HG03139 (cell line): ENCODE data around the gene STING1.
"Not testable (repeated sequence)": the region's sequence is repeated elsewhere in the genome, so short reads cannot be mapped to it uniquely, and the experiment has no call there.

ENCODE experiments used
- ATAC-seq: cut with Tn5 transposase; IDR thresholded peaks from one replicate; pipeline ENCODE4 v1.9.1; 2021; ENCODE audit not compliant: unreplicated experiment

The STING1 gene

GRCh38 chr5:139503036-139503817 is 20.7 kb upstream of the STING1 start:
- not testable (repeated sequence) for ATAC-seq

GRCh38 chr5:139501381-139501780 is 18.8 kb upstream of the STING1 start:
- no peak for ATAC-seq

DNA sequence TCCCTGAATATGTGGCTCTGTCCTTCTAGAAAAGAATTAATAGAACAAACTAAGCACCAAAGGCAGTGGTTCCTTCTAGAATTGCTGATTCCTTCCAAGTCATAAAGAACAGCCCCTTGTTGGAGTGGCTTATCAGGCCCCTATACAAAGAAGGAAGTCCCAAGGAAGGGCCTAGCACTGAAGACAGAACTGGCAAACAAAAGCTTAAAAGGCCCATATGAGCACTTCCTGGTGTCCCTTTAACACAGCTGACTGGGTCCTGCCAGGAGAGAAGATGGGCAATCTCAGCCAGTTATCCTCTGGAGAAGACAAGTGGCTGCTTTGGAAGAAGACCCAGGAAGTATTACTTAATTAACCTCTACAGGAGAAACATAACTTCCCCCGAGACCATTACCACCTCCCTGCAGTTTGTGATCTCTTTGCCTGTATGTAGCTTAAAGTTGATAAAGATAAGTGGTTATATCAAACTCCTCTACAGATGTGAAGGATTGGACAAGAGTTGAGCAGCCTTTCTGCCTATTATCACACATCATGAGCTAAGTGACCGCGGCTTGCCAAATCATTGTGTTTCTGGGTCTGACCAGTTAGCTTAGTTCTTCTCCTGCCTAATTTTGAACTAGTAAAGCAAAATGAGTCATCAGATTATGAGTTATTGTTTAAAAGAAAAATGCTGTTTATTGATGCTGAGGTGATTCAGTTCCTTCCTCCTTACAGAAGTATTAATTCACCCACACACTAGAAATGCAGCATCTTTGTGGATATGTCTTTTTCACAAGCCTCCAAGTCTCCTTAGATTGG is 13.3 kb upstream of the STING1 start:
- ATAC-seq: no peak

- ATAC-seq: no peak
Observed at GRCh38 chr5:139494832-139495231, 12.3 kb upstream of the STING1 start.

DNA sequence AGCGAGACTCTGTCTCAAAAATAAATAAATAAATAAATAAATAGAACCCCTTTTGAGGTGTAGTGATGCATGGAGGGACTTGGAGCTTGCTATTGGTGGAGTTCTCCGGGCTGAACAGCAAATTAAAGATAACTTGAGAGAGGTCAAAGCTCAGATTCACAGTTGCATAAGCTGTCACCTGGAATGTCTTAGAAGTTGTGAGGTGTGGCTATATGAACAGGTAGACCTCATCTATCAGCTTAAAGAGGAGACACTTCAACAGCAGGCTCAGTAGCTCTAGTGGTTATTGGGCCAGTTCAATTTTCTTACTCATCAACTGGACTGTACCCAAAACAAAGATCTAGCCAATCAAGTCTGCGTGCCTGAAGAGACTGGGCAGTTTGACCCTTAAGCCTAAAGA is 11.7 kb upstream of the STING1 start:
- ATAC-seq: no peak

DNA sequence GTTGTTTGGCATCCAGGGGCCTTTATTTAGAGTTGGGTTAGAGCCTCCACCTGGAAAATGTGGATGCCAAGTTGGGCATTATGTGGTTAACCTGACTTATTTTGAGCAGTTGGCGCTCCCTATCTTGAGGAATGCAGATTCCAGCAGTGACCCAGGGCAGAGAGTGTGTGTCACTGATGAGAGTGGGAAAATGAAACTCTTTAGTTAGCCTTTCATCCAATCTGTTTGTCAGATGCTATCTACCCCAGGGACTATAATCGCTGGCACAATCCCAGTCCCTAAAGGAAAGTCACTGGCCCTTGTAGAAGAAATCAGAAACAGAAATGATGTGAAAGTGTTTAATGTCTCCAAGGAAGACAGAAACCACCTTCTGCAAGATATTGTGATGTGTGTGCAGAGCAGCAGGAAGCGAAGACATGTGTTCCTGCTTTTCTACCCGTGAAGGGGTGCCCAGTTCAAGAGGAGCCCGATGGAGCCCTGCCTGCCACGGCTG is 10.2 kb upstream of the STING1 start:
- no peak for ATAC-seq

DNA sequence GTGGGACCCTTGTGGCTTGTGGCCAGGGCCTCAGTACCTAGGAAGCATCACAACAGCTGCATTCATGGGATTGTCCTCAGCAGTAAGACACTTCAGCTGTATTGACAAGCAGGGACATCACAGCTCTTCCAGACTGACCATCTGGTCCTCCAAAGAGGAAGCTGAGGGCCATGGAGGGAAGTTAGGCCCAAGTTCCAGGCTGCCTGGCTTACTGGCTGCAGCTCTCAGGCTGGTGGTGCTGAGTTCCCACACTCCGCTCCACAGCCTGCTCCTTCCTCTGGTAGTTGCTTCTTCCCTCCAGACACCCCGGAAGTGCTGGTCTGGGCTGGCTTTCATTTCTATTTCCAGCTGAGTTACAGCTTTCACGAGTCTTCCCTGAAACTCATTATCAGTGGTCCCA is 5.7 kb upstream of the STING1 start:
- ATAC-seq: no peak

GRCh38 chr5:139486201-139486600 is 3.6 kb upstream of the STING1 start:
- ATAC-seq: no peak

DNA sequence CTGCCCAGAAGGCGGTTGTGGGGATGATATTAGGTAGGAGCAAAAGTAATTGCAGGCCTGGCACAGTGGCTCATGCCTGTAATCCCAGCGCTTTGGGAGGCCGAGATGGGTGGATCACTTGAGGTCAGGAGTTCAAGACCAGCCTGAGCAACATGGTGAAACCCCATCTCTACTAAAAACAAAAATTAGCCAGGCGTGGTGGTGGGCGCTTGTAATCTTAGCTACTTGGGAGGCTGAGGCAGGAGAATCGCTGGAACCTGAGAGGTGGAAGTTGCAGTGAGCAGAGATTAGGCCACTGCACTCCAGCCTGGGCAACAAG is 291 bp upstream of the STING1 start:
- ATAC-seq: not testable (repeated sequence)

GRCh38 chr5:139481580-139482049 is 943 bp downstream of the STING1 start:
- ATAC-seq: peak; percentile 9

GRCh38 chr5:139481122-139481533 is 1.4 kb downstream of the STING1 start:
- ATAC-seq: no peak

DNA sequence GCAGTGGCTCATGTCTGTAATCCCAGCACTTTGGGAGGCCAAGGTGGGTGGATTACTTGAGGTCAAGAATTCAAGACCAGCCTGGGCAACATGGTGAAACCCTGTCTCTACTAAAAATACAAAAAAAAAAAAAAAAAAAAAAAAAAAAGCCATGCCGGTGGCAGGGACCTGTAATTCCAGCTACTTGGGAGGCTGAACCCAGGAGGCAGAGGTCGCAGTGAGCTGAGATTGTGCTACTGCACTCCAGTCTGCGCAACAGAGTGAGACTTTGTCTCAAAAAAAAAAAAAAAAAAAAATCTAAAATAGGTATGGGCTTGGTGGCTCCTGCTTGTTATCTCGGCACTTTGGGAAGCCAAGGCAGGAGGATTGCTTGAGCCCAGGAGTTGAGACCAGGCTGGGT is 2.8 kb downstream of the STING1 start:
- ATAC-seq: not testable (repeated sequence)

DNA sequence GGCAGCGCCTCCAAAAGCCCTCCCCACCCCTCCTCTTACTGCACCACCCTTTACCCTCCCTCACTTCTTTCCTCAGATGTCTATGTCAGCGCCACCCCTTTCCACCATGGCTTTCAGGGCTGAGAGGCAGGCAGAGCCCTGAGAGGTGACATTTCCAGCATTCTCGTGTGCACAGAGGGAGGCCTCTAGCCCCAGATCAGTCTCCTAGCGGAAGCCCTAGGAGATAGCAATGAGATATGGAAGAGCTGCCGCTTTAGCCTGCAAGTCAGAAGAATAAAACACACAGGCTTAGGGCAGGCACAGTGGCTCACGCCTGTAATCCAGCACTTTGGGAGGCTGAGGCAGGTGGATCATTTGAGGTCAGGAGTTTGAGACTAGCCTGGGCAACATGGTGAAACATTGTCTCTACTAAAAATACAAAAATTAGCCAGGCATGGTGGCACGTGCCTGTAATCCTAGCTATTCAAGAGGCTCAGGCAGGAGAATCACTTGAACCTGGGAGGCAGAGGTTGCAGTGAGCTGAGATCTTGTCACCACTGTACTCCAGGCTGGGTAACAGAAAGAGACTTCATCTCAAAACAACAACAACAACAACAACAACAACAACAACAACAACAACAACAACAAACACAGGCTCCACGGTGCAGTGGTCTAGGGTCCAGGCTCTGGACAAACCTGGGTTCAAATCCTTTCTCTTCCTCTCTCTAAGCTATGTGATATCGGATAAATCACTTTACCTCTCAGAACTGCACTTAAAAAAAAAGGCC is 3.7 kb downstream of the STING1 start:
- not testable (repeated sequence) for ATAC-seq

DNA sequence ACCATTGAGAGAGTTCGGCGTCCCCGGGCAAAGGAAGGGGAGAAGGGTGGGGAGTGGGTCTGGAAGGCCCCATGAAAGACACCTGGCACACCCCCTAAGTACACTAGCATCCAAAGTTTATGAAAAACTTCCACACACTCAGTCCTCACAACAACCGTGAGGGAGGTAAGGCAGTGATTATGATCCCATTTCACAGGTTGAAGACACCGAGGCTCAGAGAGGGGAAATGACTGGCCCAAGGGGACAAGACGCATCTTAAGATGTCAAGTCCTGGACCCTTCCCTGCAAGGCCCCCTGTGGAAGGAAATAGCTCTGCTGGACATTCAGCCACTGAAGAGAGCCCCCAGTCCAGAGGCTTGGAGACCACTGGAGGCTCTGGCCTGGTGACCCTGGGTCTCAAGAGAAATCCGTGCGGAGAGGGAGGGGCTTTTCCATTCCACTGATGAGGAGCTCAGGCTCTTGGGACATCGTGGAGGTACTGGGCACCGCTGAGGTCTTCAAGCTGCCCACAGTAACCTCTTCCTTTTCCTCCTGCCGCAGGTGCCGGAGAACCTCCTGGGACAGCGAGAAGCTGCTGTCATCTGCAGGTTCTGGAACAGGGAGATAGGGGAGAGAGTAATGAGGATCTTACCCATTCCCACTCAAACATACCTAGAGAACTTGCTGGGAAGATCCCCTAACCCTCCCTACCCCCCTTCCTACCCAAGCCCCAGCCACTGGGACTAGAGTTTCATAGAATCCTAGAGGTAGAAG is 6.5 kb downstream of the STING1 start:
- ATAC-seq: no peak

DNA sequence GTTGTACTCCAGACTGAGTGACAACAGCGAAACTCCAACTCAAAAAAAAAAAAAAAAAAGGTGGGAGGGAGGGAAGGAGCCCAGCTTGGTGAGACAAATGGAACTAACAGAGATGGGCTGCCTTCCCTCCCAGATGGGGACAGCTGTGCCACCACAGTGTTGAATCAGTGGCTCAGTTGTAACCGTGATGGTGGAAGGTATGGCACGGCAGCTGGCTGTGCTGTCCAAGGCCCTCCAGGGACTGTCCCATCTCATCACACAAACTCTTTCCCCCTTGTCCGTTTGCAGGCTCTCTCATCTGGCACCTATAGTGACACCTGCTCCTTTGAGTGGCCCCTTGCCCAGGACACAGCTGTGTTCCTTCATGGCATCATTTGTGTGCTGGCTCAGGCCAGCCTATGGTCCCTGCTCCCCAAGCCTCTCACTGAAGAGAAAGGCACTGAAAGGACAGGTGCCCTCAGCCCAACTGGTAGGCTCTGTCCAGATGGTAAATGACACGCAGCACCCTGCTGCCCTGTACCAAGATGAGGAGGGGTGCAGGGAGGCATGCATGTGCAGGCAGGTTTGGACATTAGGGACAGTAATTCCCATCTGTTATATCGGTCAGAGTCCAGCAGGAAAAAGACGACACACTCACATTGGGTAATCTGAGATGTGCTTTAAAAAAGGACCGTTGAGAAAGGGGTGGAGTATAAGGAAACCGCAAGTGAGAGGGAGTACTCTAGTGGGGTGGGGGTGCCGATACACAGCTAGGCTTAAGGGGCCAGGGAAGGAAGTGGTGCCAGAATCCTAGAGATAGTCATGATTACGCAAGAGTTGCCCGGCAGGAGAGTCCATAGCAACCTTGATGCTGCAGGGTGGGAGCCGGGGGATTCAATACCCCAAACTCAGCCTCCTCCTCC is 7.4 kb downstream of the STING1 start:
- no peak for ATAC-seq

DNA sequence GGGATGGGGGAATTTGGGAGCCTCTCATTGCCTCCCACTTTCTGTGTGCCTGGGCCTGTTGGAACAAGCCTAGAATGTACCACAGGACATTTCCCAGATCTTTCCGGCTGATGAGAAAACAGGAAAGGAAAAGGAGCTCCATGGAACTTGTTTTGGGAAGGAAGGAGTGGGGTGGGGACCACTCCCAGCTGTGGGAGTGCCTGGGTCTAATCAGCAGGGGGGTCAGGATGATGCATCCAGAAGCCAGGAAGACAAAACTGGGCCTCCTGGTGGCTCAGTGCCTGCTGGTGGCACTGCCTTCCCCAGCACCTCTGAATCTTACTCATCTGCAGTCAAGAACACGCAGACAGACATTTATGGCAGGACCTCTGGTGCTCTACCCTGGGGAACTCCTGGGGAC is 9.0 kb downstream of the STING1 start:
- no peak for ATAC-seq

GRCh38 chr5:139473105-139473504 is 9.5 kb downstream of the STING1 start:
- no peak for ATAC-seq

DNA sequence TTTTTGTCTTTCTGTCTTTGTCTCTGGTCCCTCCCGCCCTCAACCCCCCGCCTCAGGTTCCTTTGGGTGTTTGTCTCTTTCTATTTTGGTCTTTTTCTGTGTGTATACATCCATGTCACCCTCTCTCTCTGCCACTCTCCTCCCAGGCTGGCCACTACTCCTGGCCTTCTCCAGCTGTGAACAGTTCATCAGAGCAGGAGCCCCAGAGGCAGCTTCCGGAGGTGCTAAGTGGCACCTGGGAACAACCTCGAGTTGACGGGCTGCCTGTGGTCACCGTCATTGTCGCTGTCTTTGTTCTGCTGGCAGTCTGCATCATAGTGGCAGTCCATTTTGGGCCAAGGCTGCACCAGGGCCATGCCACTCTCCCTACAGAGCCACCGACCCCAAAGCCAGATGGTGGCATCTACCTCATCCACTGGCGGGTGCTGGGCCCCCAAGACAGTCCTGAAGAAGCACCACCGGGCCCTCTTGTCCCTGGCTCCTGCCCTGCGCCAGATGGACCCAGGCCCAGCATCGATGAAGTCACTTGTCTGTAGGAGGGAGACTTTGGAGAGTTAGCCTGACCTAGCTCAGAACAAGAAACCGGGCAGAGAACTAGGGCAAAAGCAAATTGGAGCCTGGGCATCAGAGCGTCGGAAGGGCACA is 10.1 kb downstream of the STING1 start:
- ATAC-seq: no peak

DNA sequence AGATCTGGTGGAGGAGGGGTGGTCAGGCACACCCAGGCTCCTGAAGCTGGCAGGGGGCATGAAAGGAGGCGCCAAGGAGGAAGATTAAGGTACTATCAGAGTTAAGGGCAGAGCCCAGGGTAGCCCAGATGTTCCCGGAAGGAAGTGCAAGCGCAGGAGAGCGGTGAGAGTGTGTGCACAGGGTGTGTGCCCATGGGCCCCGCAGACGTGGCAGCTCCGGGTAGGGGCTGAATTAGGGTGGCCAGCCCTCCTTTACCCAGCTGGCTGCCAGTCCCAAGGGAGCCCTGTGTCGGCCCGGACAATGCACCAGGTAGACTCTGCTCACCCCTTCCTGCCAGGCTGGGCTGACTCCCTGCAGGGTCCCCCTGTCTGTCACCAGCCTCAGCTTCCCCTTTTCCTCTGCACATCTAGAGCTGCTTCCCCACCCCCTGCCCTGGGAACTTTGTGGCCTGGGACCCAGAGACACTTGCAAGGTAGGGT is 11.7 kb downstream of the STING1 start, which contains the start of gene SMIM33:
TSS of gene SMIM33 (plus strand) at position 184 of the 480 bp plus-strand sequence. CDS start at position 302, 118 bp downstream.
- no peak for ATAC-seq
